ENCODE data around the gene NINJ2.

Gene NINJ2

GRCh38 chr12:613996-614395, 49.2 kb downstream of the NINJ2 start:
- DNase-seq (ENCODE audit: low read depth), result no peak

- no peak for DNase-seq (ENCODE audit: low read depth)
Measured at GRCh38 chr12:612886-613285, 50.4 kb downstream of the NINJ2 start.

GRCh38 chr12:612293-612692, 51.0 kb downstream of the NINJ2 start:
- no peak for DNase-seq (ENCODE audit: low read depth)

- no peak for DNase-seq (ENCODE audit: low read depth)
Measured at GRCh38 chr12:611721-612120, 51.5 kb downstream of the NINJ2 start.

- DNase-seq (ENCODE audit: low read depth), result no peak
Measured at GRCh38 chr12:608921-609320, 54.3 kb downstream of the NINJ2 start.

GRCh38 chr12:608413-608812, 54.8 kb downstream of the NINJ2 start:
- no peak for DNase-seq (ENCODE audit: low read depth)

- DNase-seq (ENCODE audit: low read depth), result no peak
Measured at GRCh38 chr12:607541-608001, 55.7 kb downstream of the NINJ2 start.

GRCh38 chr12:604956-605355, 58.3 kb downstream of the NINJ2 start:
- no peak for DNase-seq (ENCODE audit: low read depth)

GRCh38 chr12:602700-603068, 60.6 kb downstream of the NINJ2 start:
- DNase-seq (ENCODE audit: low read depth), result no peak

GRCh38 chr12:601976-602699, 61.1 kb downstream of the NINJ2 start:
- DNase-seq (ENCODE audit: low read depth), result no peak

GRCh38 chr12:599756-600155, 63.5 kb downstream of the NINJ2 start:
- no peak for DNase-seq (ENCODE audit: low read depth)

- DNase-seq (ENCODE audit: low read depth), result no peak
Measured at GRCh38 chr12:597926-598568, 65.2 kb downstream of the NINJ2 start.

GRCh38 chr12:593396-594270, 69.6 kb downstream of the NINJ2 start:
- DNase-seq (ENCODE audit: low read depth), result no peak

GRCh38 chr12:592024-592505, 71.2 kb downstream of the NINJ2 start:
- no peak for DNase-seq (ENCODE audit: low read depth)

- no peak for DNase-seq (ENCODE audit: low read depth)
Measured at GRCh38 chr12:591167-592023, 71.8 kb downstream of the NINJ2 start.

GRCh38 chr12:590206-590750, 73.0 kb downstream of the NINJ2 start:
- DNase-seq (ENCODE audit: low read depth), result no peak

GRCh38 chr12:588646-589045, 74.6 kb downstream of the NINJ2 start:
- no peak for DNase-seq (ENCODE audit: low read depth)

GRCh38 chr12:588024-588322, 75.3 kb downstream of the NINJ2 start:
- no peak for DNase-seq (ENCODE audit: low read depth)

GRCh38 chr12:587132-588023, 75.9 kb downstream of the NINJ2 start:
- no peak for DNase-seq (ENCODE audit: low read depth)

- no peak for DNase-seq (ENCODE audit: low read depth)
Measured at GRCh38 chr12:586318-587071, 76.8 kb downstream of the NINJ2 start.
